Fibroblast of pulmonary artery (primary cell): ENCODE results near the gene HIC2.
"Not testable (repeated sequence)": the region's sequence is repeated elsewhere in the genome, so short reads cannot be mapped to it uniquely, and the experiment has no call there.

Experiments used
- DNase-seq: peaks from one replicate; pipeline ENCODE4 v3.0.0-alpha.2; 2010; ENCODE audit warnings: low read depth
- H3K4me3 ChIP-seq: replicated peaks from 2 replicates; pipeline ENCODE4 v1.5.1; 2011; ENCODE audit warnings: low read depth, mild to moderate bottlenecking, control low read depth, low read length, moderate library complexity
- TF ChIP-seq, protein P1 (sequence below): IDR thresholded peaks from 2 replicates; pipeline ENCODE4 v1.5.1; 2011; ENCODE audit warnings: mild to moderate bottlenecking, control low read depth, low read length, inconsistent platforms; ENCODE audit errors: missing control alignments

HIC2 gene

DNA sequence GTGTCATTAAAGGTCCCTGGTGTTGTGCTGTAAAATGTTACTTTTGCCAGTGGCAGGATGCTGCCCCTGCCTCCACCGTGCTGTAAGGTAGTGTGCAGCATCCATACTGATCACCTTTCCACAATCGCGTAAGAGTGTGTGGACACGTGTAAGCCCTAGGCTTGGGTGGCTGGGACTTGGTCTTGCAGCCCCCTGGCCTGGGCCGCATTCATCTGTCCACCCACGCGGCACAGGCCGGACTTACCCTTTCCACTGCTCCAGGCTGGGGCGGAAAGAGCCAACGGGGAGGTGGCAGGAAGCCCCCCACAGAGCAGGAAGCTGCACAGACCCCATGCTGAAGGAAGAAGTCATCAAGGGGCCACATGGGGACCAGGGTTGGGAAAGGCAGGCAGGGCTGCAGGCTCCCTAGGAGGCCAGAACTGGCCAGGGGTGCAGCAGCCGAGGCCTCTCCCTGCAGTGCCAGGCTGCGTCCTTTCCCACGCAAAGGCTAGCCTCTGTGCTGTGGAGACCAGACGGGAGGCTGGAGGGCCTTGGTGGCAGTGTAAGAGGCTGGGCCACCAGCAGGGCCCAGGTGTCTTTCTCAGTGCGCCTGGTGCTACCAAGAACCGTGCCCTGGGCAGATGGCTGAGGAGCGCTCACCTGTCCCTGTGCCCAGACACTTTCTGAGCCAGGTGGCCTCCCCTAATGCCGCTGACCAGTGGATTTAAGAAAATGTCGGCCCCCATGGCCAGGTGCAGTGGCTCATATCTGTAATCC lies 38.3 kb downstream of the HIC2 start:
- TF ChIP-seq, protein P1, sequence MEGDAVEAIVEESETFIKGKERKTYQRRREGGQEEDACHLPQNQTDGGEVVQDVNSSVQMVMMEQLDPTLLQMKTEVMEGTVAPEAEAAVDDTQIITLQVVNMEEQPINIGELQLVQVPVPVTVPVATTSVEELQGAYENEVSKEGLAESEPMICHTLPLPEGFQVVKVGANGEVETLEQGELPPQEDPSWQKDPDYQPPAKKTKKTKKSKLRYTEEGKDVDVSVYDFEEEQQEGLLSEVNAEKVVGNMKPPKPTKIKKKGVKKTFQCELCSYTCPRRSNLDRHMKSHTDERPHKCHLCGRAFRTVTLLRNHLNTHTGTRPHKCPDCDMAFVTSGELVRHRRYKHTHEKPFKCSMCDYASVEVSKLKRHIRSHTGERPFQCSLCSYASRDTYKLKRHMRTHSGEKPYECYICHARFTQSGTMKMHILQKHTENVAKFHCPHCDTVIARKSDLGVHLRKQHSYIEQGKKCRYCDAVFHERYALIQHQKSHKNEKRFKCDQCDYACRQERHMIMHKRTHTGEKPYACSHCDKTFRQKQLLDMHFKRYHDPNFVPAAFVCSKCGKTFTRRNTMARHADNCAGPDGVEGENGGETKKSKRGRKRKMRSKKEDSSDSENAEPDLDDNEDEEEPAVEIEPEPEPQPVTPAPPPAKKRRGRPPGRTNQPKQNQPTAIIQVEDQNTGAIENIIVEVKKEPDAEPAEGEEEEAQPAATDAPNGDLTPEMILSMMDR: no peak
- H3K4me3 ChIP-seq: no peak overlapping the region
- no peak for DNase-seq

DNA sequence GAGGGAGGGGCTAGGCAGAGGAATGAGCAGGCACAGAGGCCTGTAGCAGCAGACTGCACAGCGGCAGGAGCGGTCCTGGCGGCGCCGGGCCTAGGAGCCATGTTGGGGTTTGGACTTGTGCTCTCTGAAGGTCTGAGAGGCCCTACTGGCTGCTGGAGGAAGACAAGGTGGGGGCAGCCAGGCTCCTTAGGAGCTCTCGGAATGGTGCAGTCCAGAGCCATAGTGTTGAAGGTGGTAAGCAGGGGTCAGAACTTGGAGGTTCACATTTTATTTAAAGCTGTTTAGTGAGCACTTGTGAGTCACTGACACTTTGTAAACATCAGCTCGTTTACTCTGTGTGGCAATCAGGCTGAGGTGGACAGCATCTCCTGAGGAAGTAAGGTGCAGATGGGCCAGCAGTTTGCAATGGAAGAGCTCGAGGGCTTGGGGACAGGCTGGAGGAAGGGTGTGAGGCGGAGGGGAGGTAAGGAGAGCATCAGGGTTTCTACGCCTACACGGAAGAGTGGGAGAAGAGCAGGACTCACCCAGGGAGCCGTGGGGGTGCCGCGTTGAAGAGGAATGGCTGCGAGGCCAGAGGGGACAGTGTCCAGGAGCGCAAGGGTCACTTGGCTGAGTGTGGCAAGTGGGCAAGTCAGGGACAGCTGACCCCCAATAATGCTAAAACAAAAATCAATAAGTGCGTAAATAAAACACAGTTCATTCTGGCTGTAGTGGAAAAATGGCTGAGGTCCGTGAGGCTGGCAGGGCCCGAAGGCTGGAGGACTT lies 40.0 kb downstream of the HIC2 start:
- DNase-seq: no peak
- TF ChIP-seq, protein P1: no peak
- no peak overlapping the region for H3K4me3 ChIP-seq

DNA sequence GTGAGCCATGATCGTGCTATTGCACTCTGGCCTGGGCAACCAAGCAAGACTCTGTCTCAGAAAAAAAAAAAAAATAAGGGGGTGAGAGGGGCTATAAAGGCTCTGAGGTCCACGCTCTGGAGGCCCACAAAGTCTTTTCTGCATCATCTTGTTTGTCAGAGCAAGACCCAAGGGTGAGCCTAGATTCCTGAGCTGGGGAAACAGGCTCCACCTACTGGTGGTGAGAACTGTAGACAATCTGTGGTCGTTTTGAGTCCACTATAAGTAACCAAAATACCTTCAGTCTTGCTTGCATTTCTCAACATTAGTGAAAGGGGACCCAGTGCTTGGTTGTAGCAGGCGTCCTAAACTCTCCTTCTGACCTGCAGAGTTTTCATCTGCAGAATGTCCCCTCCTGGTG lies 45.5 kb downstream of the HIC2 start:
- not testable (repeated sequence) for DNase-seq

DNA sequence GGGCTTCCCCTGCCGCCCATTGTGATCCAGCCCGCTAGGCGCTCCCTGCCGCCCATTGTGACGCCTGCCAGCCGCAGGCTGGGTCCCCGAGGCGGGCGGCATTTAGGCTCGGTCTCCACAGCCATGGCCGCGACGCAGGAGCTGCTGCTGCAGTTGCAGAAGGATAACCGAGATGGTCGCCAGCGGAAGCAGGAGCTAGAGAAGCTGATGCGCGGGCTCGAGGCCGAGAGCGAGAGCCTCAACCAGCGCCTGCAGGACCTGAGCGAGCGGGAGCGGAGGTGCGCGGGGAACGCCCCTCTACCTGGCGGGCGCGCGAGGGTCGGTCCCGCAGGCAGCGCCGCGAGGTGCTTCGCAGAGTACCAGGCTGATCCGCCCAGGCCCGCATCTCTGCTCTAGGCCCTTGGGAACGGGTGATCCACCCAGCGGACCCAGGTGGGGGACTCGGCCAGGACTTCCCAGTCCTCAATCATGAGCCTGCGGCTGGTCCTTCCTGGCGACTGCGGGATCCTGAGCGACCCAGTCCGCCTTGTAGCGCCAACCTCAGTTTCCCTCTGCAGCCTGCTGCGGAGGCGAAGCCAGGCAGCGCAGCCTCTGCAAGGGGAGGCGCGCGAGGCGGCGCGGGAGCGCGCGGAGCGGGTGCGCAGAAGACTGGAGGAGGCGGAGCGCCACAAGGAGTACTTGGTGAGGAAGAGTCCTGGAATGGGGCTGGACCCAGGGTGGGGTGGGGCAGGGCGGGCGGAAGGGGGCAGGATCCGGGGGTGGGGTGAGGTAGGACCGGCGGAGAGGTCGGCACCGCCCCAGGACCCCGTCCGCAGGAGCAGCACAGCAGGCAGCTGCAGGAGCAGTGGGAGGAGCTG lies 50.4 kb downstream of the HIC2 start, which contains the start of gene TMEM191C:
Gene TMEM191C, plus strand, starts transcription at position 51 of the 857 bp plus-strand sequence. Its CDS starts 73 bp downstream, at position 124.
- H3K4me3 ChIP-seq: peak within 1 kb of the TSS; percentile 52
- DNase-seq: not testable (repeated sequence)

More for the DNA sequence above, 45.5 kb downstream of the HIC2 start:
- H3K4me3 ChIP-seq: not testable (repeated sequence)

DNA sequence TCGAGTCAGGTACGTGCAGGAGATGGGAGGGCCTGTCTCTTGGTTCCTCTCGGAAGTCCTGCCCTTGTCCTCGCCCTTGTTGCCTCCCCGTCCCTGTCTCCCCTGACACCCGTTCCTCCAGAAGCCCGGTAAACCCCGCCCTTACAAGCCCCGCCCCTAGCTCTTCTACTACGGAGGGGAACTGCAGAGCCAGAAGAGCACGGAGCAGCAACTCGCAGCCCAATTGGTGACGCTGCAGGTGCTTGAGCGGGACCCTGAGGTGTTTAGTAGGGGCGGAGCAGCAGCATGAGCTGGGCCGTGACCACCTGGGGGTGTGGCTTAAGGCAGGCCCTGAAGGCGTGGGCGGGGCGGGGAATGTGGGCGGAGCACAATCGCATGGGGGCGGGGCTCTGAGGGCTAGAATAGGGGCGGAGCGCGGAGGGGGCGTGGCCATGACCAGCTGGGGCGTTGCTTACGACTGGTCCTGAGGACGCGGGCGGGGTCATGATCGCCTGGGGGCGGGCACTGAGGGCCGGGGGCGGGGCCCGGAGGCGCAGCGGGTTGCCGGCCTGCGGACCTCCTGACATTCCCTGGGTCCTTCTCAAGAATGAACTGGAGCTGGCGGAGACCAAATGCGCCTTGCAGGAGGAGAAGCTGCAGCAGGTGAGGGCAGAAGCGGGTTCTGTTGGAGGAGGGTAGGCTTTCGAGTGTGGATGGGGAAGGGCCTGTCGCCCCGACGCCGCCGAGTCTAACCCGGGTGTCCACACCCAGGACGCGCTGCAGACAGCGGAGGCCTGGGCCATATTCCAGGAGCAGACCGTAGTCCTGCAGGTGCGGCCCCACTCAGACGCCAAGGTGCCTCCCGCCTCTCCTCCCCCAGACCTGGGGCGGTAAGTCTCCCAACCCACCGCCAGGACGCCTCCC lies 51.3 kb downstream of the HIC2 start:
- DNase-seq: peak; percentile 76
- H3K4me3 ChIP-seq: peak overlapping the region; percentile 52

DNA sequence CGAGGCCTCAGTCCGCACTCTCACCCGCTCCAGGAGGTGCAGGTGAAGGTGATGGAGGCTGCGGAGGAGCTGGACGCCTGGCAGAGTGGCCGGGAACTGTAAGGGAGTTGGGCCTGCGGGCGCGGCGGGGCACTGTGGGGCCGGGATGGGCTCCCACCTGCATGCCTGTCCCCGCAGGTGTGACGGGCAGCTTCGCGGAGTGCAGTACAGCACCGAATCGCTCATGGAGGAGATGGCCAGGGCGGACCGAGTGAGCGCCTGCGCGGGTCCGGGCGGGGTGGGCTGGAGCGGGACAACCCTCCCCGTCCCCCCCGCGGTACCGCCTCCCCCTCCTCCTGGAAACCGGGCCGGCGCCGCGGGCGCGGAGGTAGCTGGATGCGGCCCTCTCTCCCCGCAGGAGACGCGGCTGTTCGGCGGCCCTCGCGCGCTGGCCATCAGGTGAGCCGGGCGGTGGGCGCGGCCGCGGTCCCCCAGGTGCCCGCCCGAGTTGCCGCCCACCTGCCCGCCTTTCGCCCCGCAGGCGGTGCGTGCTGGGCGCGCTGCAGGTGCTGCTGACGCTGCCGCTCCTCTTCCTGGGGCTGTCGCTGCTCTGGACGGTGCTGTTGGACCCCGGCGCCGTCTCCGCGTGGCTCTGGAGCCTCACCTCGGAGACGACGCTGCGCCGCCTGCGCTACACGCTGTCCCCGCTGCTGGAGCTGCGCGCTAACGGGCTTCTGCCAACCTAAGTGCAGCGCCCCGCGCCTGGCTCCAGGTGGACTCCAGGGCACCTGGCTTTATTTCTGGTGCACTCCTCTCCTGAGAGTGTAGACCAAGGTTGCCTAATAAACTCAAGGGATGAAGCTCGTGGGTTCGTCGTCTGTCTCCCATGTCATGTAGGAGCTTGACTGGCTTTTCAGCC lies 52.2 kb downstream of the HIC2 start:
- H3K4me3 ChIP-seq: not testable (repeated sequence)

DNA sequence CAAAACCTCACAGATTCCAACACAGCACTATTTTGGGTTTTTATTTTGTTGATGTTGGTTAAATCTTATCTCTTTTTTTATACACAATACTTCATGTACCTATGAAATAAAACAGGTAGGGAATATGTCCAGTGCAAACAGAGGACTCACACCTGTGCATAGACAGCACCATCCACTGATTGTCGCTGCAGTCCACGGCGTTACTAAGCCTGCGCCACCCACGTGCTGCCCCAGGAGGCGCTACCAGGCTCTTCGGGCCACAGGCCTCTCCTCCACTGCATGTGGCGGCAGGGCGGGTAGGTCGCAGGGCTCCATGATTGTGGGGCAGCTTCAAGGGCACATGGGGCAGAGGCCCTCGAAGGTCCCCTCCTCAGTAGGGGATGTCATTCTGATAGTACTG lies 55.8 kb downstream of the HIC2 start:
- DNase-seq, H3K4me3 ChIP-seq: not testable (repeated sequence)

More for the DNA sequence above, 52.2 kb downstream of the HIC2 start:
- not testable (repeated sequence) for DNase-seq

DNA sequence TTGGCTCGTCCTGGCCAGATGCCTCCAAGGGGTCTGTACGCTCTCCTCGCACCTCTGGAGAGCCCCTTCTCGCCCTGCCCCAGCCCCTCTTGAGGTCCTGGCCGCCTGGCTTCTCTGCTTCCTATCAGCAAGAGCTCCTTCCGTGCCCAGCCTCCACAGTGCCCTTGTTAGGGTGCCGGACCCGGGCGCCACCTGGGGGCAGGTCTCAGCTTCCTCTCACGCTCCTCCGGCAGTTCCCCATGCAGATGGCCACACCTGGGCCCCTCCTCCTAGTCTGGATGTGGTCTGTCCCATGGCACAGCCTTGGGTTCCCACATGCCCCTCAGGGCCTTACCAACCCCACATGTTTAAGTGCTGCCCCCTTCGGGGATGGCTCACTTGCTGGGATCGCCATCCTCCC lies 56.5 kb downstream of the HIC2 start:
- DNase-seq, H3K4me3 ChIP-seq: not testable (repeated sequence)

DNA sequence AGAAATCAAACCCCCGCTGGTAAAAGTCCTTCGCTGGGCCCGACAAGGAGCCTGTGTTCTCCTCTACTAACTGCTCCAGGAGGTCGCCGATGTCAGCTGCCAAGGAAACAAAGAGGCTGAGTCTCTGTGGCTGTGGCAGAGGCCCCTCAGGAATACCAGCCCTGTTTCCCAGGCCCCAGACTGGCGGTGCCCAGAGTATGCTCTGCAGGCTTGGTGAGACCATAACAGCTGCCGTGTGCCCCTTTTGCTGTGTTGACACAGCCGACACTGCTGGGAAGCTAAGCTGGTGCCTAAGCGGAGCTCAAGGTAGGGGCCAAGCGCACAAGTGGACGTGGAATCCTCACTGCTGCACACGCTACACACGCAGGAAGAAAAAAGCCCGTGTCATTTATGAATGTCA lies 66.9 kb downstream of the HIC2 start:
- DNase-seq, H3K4me3 ChIP-seq: not testable (repeated sequence)

DNA sequence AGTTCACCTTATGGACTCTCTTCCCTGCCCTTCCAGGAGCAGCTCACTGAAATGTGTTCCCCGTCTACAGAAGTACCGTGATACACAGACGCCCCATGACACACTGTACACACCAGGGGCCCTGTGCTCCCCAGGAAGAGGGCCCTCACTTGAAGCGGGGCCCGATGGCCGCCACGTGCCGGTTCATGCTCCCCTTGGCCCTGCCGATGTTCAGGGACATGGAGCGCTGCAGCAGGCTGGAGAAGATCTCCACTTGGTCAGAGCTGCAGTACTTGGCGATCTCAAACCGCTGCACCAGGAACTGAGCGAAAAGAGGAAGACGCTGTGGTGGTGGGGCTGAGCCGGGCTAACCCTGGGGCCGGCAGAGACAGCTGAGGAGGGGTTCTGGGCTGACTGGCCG lies 70.6 kb downstream of the HIC2 start:
- not testable (repeated sequence) for H3K4me3 ChIP-seq, DNase-seq

DNA sequence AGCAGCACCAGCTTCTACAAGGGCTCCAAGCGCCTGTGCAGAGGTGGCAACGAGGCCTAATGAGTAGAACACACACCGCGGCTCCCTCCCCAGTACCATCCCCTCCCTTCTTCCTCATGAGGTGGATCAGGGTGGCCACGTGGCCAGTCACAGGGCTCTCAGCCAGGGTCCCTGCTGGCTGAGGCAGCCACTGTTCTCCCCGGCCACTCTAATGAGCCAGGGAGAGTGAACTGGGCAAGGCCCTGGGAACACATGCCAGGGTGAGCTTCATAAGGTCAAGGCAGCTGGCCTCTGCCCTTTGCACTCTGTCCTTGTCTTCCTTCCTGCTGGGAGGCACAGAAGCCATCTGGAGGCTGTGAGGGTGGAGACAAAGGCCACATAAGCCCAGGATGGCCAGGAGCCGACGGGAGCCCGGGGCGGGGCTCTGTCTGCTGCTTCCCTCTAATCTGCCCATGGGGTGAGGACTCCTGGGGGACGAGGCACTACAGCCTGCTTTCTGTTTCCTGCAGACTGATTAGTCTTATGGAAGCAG lies 72.0 kb downstream of the HIC2 start:
- not testable (repeated sequence) for DNase-seq, H3K4me3 ChIP-seq

DNA sequence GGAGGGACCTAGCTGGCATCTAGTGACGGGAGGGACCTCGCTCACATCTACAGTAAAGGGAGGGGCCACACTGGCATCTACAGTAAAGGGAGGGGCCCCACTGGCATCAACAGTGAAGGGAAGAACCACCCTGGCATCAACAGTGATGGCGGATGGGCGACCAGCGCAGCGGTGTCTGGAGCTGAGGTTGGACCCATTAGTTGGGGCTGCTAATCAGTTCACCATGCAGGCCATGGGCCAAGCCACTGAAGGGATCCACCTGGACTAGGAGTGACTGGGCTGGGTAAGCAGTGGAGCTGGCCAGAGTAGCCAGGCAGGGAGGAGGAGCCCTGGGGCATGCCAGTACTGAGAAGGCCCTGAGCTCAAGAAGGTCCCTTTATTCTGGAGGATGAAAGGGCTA lies 73.4 kb downstream of the HIC2 start:
- not testable (repeated sequence) for H3K4me3 ChIP-seq, DNase-seq

DNA sequence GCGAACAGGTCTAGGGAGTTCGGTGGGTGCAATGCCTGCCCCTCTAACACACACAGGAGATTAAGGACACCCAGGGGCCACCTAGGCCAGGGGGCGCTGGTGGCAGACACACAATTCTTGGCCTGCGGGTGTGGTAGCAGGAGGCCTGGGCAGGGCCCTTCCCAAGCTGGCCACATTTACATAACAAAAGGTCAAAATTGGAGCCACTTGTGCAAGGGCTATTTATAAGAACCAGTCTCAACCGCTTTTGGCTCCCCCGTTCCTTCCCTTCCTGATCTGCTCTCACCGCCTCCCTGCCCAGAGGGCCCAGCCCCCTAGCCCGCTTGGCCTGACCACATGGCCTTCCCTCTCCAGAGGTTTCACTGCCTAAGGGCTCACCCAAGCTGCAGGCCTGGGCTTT lies 75.1 kb downstream of the HIC2 start:
- H3K4me3 ChIP-seq, DNase-seq: not testable (repeated sequence)
